ENCODE results near the gene PCDHA5.

Gene PCDHA5

DNA sequence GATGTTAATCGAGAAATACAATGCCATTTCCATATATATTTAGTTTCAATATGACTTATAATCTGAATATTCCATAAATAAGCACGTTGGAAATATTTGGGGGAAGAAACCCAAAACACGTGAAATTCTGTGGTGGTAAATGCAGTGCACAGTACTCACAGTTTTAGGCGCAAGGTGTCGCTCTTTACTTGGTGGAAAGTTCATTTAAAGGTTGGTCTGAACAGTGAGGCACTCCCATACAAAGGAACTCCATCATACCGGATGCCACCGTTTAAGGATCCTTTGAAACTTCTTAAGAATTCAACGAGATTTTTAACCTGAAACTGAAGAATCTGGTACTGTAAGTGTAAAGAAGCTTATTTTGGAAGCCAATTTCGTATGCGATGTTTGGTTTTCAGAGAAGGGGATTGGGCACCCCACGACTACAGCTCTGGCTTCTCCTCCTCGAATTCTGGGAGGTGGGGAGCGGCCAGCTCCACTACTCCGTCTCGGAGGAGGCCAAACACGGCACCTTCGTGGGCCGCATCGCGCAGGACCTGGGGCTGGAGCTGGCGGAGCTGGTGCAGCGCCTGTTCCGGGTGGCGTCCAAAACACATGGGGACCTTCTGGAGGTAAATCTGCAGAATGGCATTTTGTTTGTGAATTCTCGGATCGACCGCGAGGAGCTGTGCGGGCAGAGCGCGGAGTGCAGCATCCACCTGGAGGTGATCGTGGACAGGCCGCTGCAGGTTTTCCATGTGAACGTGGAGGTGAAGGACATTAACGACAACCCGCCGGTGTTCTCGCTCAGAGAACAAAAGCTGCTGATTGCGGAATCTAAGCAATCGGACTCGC lies 47.5 kb downstream of the PCDHA5 start, which contains the start of gene PCDHA11:
TSS of gene PCDHA11 (plus strand) at position 237 of the 834 bp plus-strand sequence. CDS start at position 384, 147 bp downstream.
- no peak for DNase-seq

DNA sequence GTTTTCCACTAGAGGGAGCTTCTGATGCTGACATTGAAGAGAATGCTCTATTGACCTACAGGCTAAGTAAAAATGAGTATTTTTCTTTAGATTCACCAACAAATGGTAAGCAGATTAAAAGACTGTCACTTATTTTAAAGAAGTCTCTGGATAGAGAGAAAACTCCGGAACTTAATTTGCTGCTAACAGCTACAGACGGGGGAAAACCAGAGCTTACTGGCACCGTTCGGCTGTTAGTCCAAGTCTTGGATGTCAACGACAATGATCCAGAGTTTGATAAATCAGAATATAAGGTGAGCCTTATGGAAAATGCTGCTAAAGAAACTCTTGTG lies 48.1 kb downstream of the PCDHA5 start:
- DNase-seq, result no peak

DNA sequence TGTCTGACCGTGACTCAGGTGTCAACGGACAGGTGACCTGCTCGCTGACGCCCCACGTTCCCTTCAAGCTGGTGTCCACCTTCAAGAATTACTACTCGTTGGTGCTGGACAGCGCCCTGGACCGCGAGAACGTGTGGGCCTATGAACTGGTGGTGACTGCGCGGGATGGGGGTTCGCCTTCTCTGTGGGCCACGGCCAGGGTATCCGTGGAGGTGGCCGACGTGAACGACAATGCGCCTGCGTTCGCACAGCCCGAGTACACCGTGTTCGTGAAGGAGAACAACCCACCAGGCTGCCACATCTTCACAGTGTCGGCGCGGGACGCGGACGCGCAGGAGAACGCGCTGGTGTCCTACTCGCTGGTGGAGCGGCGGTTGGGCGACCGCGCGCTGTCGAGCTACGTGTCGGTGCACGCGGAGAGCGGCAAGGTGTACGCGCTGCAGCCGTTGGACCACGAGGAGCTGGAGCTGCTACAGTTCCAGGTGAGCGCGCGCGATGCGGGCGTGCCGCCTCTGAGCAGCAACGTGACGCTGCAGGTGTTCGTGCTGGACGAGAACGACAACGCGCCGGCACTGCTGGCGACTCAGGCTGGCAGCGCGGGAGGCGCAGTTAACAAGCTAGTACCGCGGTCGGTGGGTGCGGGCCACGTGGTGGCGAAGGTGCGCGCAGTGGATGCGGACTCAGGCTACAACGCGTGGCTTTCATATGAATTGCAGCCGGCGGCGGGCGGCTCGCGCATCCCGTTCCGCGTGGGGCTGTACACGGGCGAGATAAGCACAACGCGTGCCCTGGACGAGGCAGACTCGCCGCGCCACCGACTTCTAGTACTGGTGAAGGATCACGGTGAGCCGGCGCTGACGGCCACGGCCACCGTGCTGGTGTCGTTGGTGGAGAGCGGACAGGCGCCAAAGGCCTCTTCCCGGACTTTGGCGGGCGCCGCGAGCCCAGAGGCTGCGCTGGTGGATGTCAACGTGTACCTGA lies 49.1 kb downstream of the PCDHA5 start:
- DNase-seq, result no peak
